Endodermal cell (in vitro differentiated cells): Measurements from ENCODE around the gene RPL38. TPM values are rescaled to one million over a fixed set of nuclear protein-coding genes. Genes with fewer than 3 reads are reported as not detected.

ENCODE experiments used
- DNase-seq: peaks from one replicate; pipeline ENCODE4 v3.0.0-alpha.2; 2017
- H3K27ac ChIP-seq: 2 replicates; pipeline ENCODE4 v1.5.1; 2013; ENCODE audit warnings: mild to moderate bottlenecking, low read depth, low read length, moderate library complexity
- H3K27me3 ChIP-seq: 2 replicates; pipeline ENCODE4 v1.6.1; 2013; ENCODE audit warnings: mild to moderate bottlenecking, low read length, moderate library complexity; ENCODE audit not compliant: insufficient read depth, control insufficient read depth, poor library complexity, severe bottlenecking
- H3K36me3 ChIP-seq: 2 replicates; pipeline ENCODE4 v1.7.0; 2013; ENCODE audit warnings: mild to moderate bottlenecking, low read length, moderate library complexity; ENCODE audit not compliant: control insufficient read depth, insufficient read depth
- H3K4me1 ChIP-seq: one replicate; pipeline ENCODE4 v1.7.0; 2013; ENCODE audit warnings: low read length; ENCODE audit not compliant: control insufficient read depth, insufficient read depth
- H3K4me3 ChIP-seq: 2 replicates; pipeline ENCODE4 v1.5.1; 2013; ENCODE audit warnings: mild to moderate bottlenecking, low read length, moderate library complexity
- H3K9ac ChIP-seq: 2 replicates; pipeline ENCODE4 v1.6.1; 2013; ENCODE audit warnings: mild to moderate bottlenecking, low read length, moderate library complexity; ENCODE audit not compliant: poor library complexity, severe bottlenecking; ENCODE audit errors: extremely low read depth
- H3K9me3 ChIP-seq: 2 replicates; pipeline ENCODE4 v1.6.1; 2013; ENCODE audit warnings: mild to moderate bottlenecking, low read length, moderate library complexity; ENCODE audit not compliant: control insufficient read depth
- H3K27ac Mint-ChIP-seq: 2 replicates; pipeline ENCODE4 v1.8.0; 2020; ENCODE audit warnings: mixed read lengths
- H3K27me3 Mint-ChIP-seq: 2 replicates; pipeline ENCODE4 v1.8.0; 2021; ENCODE audit warnings: mild to moderate bottlenecking, mixed read lengths; ENCODE audit not compliant: insufficient read depth
- H3K36me3 Mint-ChIP-seq: 2 replicates; pipeline ENCODE4 v1.8.0; 2020; ENCODE audit warnings: low read depth, mixed read lengths
- H3K4me1 Mint-ChIP-seq: 2 replicates; pipeline ENCODE4 v1.8.0; 2020; ENCODE audit warnings: mixed read lengths
- H3K4me3 Mint-ChIP-seq: 2 replicates; pipeline ENCODE4 v1.8.0; 2020; ENCODE audit warnings: mild to moderate bottlenecking, moderate library complexity, mixed read lengths
- H3K9me3 Mint-ChIP-seq: 2 replicates; pipeline ENCODE4 v1.8.0; 2020; ENCODE audit warnings: mild to moderate bottlenecking, mixed read lengths
- CTCF ChIP-seq: fragments of 200-600 bp; sonication (generic); conservative IDR thresholded peaks from 2 replicates; pipeline ENCODE4 v1.5.0; 2021; ENCODE audit warnings: antibody characterized with exemption, mild to moderate bottlenecking
- WGBS, 2 experiments: methylation state at CpG; one replicate each; pipeline versions ENCODE4 v1.1.5 to v1.1.7; 2013; ENCODE audit warnings: missing lambda C conversion rate in 2 of 2, mixed read lengths in 1 of 2; ENCODE audit not compliant: insufficient coverage in 1 of 2, insufficient read length in 1 of 2; 5-methylcytosine and 5-hydroxymethylcytosine counted together
- total RNA-seq, 2 donors: library from RNA; stranded (reverse); fragmentation: NEBNext Ultra II Directional in 1 of 2; extraction: Animal tissue kit (Norgen Biotek cat#: 25700) in 1 of 2; gene quantifications; 2 replicates in 1 of 2; 3 replicates in 1 of 2; pipeline ENCODE4 v1.2.1, GENCODE V29; 2021

The RPL38 gene
- total RNA-seq, 2 donors from 2014 or later: 1,155 to 1,199 TPM

GRCh38 chr17:74165797-74166365 is 37.6 kb upstream of the RPL38 start:
- peak; percentile 41 for DNase-seq
- WGBS, 2 experiments: 86 to 98% methylated on average over 5 to 8 of the region's 8 CpGs
- peaks cover 4% of the 10 kb centered on the region for H3K9me3 Mint-ChIP-seq
- H3K27ac Mint-ChIP-seq: no peak overlapping the region
- H3K27me3 Mint-ChIP-seq: peaks cover 5% of the 10 kb centered on the region
- TF ChIP-seq CTCF: no peak
- H3K4me1 ChIP-seq: no peaks in the 10 kb centered on the region
- H3K27ac ChIP-seq: no peak overlapping the region
- H3K36me3 ChIP-seq: no peaks in the 10 kb centered on the region
- no peak overlapping the region for H3K9ac ChIP-seq
- no peaks in the 10 kb centered on the region for H3K36me3 Mint-ChIP-seq
- no peaks in the 10 kb centered on the region for H3K9me3 ChIP-seq
- no peaks in the 10 kb centered on the region for H3K4me1 Mint-ChIP-seq
- H3K27me3 ChIP-seq: no peaks in the 10 kb centered on the region
- H3K4me3 Mint-ChIP-seq: no peak overlapping the region
- H3K4me3 ChIP-seq: no peak overlapping the region

DNA sequence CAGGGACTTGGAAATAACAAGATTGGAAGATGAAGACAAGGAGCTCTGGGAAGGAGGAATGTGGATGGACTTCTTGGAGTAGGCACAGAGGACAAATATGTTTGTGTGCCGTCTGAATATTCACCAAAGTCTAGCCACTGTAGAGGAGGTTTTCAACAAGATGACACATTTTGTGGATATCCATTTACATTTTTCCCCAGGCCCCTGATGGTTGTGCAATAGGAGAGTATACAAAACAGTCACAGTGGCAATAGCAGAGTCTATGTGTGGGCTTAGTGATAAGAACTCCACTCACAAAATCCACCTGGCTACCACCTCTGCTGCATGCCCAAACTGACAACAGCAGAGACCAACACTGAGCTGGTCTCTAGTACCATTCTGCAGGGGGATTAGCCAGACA is 32.6 kb upstream of the RPL38 start:
- Histone ChIP-seq H3K36me3 (no peaks in the 10 kb centered on the region), H3K9ac (no peak overlapping the region), H3K9me3 (no peaks in the 10 kb centered on the region), H3K4me1 (no peaks in the 10 kb centered on the region), H3K4me3 (no peak overlapping the region), H3K27me3 (no peaks in the 10 kb centered on the region), H3K27ac (no peak overlapping the region)
- Mint-ChIP-seq H3K9me3 (peaks cover 4% of the 10 kb centered on the region), H3K36me3 (no peaks in the 10 kb centered on the region), H3K27me3 (no peaks in the 10 kb centered on the region), H3K27ac (no peak overlapping the region), H3K4me1 (peaks cover 13% of the 10 kb centered on the region), H3K4me3 (no peak overlapping the region)
- no peak for DNase-seq
- TF ChIP-seq CTCF: no peak
- 80 to 88% methylated on average over 1 of the region's 1 CpG for WGBS, 2 experiments

- no peaks in the 10 kb centered on the region for H3K4me1 ChIP-seq
- Mint-ChIP-seq H3K4me1 (peaks cover 13% of the 10 kb centered on the region), H3K4me3 (no peak overlapping the region), H3K27ac (no peak overlapping the region), H3K9me3 (no peaks in the 10 kb centered on the region), H3K27me3 (no peaks in the 10 kb centered on the region), H3K36me3 (no peaks in the 10 kb centered on the region)
- no peak overlapping the region for H3K27ac ChIP-seq
- no peak for TF ChIP-seq CTCF
- DNase-seq: no peak
- 62 to 100% methylated on average over 1 to 2 of the region's 3 CpGs for WGBS, 2 experiments
- H3K27me3 ChIP-seq: no peaks in the 10 kb centered on the region
- H3K9me3 ChIP-seq: no peaks in the 10 kb centered on the region
- H3K9ac ChIP-seq: no peak overlapping the region
- no peak overlapping the region for H3K4me3 ChIP-seq
- no peaks in the 10 kb centered on the region for H3K36me3 ChIP-seq
These were observed 30.8 kb upstream of the RPL38 start for GRCh38 chr17:74172700-74173099.
